ENCODE measurements around the gene MARCO. TPM values are rescaled to one million over a fixed set of nuclear protein-coding genes. Genes with fewer than 3 reads are reported as not detected.

MARCO gene
- polyA plus RNA-seq, 3 donors = 12.7 to 43.7 (median 37.7) TPM

- 100% methylated on average over 1 of the region's 2 CpGs for WGBS (ENCODE audit: insufficient coverage)
- Histone ChIP-seq H3K4me3 (replicated peaks in 1 of 3; ENCODE audit: low read depth in 2 of 3, low read length in 3 of 3) (no peak overlapping the region), H3K27ac (ENCODE audit: low read depth in 1 of 2, low read length in 2 of 2) (no peak overlapping the region), H4K20me1 (ENCODE audit: insufficient read depth, low read length) (no peaks in the 10 kb centered on the region), H3K9me3 (replicated peaks in 1 of 2; ENCODE audit: control insufficient read depth in 1 of 2, insufficient read depth in 1 of 2, low read length in 2 of 2) (peaks cover 9 to 15% of the 10 kb centered on the region in 2 donors), H3K4me1 (ENCODE audit: control insufficient read depth in 1 of 2, insufficient read depth in 2 of 2, low read length in 2 of 2) (peaks cover 24 to 35% of the 10 kb centered on the region in 2 donors), H3K79me2 (ENCODE audit: insufficient read depth, low read length) (no peaks in the 10 kb centered on the region), H3K27me3 (ENCODE audit: control insufficient read depth in 2 of 2, insufficient read depth in 2 of 2, low read length in 2 of 2) (no peaks in the 10 kb centered on the region), H3K4me2 (replicated peaks; ENCODE audit: extremely low read depth, low read length, poor library complexity, severe bottlenecking) (no peak overlapping the region), H3K36me3 (replicated peaks in 1 of 2; ENCODE audit: control insufficient read depth in 1 of 2, insufficient read depth in 2 of 2, low read length in 2 of 2) (peaks cover 0 to 7% of the 10 kb centered on the region in 2 donors), H3K9ac (ENCODE audit: insufficient read depth, low read length, poor library complexity, severe bottlenecking) (no peak overlapping the region), H2AFZ (ENCODE audit: insufficient read depth, low read depth, low read length, poor library complexity, severe bottlenecking) (no peak overlapping the region)
- peak overlapping the region in 3 of 7 donors; percentile 30 to 77 (median 30) for H3K27ac Mint-ChIP-seq
- peaks cover 49 to 53% of the 10 kb centered on the region in 2 donors for H3K36me3 Mint-ChIP-seq
- H3K27me3 Mint-ChIP-seq (ENCODE audit: low read depth in 3 of 3) = peaks cover 8 to 18% (median 15%) of the 10 kb centered on the region in 3 donors
- H3K4me1 Mint-ChIP-seq = peaks cover 54% of the 10 kb centered on the region
- TF ChIP-seq, protein P1, sequence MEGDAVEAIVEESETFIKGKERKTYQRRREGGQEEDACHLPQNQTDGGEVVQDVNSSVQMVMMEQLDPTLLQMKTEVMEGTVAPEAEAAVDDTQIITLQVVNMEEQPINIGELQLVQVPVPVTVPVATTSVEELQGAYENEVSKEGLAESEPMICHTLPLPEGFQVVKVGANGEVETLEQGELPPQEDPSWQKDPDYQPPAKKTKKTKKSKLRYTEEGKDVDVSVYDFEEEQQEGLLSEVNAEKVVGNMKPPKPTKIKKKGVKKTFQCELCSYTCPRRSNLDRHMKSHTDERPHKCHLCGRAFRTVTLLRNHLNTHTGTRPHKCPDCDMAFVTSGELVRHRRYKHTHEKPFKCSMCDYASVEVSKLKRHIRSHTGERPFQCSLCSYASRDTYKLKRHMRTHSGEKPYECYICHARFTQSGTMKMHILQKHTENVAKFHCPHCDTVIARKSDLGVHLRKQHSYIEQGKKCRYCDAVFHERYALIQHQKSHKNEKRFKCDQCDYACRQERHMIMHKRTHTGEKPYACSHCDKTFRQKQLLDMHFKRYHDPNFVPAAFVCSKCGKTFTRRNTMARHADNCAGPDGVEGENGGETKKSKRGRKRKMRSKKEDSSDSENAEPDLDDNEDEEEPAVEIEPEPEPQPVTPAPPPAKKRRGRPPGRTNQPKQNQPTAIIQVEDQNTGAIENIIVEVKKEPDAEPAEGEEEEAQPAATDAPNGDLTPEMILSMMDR (IDR thresholded peaks at IDR 0.05) = no peak
- H3K4me3 Mint-ChIP-seq = no peak overlapping the region
- no peak for DNase-seq
- peaks cover 13 to 20% (median 14%) of the 10 kb centered on the region in 7 donors for H3K9me3 Mint-ChIP-seq
- intact Hi-C loops (cut with micrococcal nuclease) = loop anchor here in 1 of 2 donors (10.0 kb wide), 1 partner anchor 96 kb away; no protein-coding TSS in a partner anchor
Measured at GRCh38 chr2:118980573-118980972, 38.6 kb downstream of the MARCO start.

- Mint-ChIP-seq H3K9me3 (peaks cover 6 to 15% (median 8%) of the 10 kb centered on the region in 7 donors), H3K4me3 (no peak overlapping the region), H3K36me3 (peaks cover 39 to 45% of the 10 kb centered on the region in 2 donors), H3K4me1 (peaks cover 56% of the 10 kb centered on the region), H3K27ac (no peak overlapping the region), H3K27me3 (ENCODE audit: low read depth in 3 of 3) (peaks cover 8 to 18% (median 15%) of the 10 kb centered on the region in 3 donors)
- peaks cover 5 to 7% of the 10 kb centered on the region in 2 donors for H3K9me3 ChIP-seq (replicated peaks in 1 of 2; ENCODE audit: control insufficient read depth in 1 of 2, insufficient read depth in 1 of 2, low read length in 2 of 2)
- TF ChIP-seq, protein P1 (IDR thresholded peaks at IDR 0.05) = no peak
- H4K20me1 ChIP-seq (ENCODE audit: insufficient read depth, low read length) = no peaks in the 10 kb centered on the region
- H2AFZ ChIP-seq (ENCODE audit: insufficient read depth, low read depth, low read length, poor library complexity, severe bottlenecking) = no peak overlapping the region
- H3K36me3 ChIP-seq (replicated peaks in 1 of 2; ENCODE audit: control insufficient read depth in 1 of 2, insufficient read depth in 2 of 2, low read length in 2 of 2) = peaks cover 0 to 5% of the 10 kb centered on the region in 2 donors
- no peak overlapping the region for H3K4me2 ChIP-seq (replicated peaks; ENCODE audit: extremely low read depth, low read length, poor library complexity, severe bottlenecking)
- 100% methylated on average over 1 of the region's 2 CpGs for WGBS (ENCODE audit: insufficient coverage)
- peaks cover 32 to 37% of the 10 kb centered on the region in 2 donors for H3K4me1 ChIP-seq (ENCODE audit: control insufficient read depth in 1 of 2, insufficient read depth in 2 of 2, low read length in 2 of 2)
- H3K4me3 ChIP-seq (replicated peaks in 1 of 3; ENCODE audit: low read depth in 2 of 3, low read length in 3 of 3) = no peak overlapping the region
- H3K9ac ChIP-seq (ENCODE audit: insufficient read depth, low read length, poor library complexity, severe bottlenecking) = no peak overlapping the region
- no peak overlapping the region for H3K27ac ChIP-seq (ENCODE audit: low read depth in 1 of 2, low read length in 2 of 2)
- intact Hi-C loops (cut with micrococcal nuclease) = loop anchor here in 1 of 2 donors (10.0 kb wide), 1 partner anchor 97 kb away; no protein-coding TSS in a partner anchor
- no peaks in the 10 kb centered on the region for H3K79me2 ChIP-seq (ENCODE audit: insufficient read depth, low read length)
- no peaks in the 10 kb centered on the region for H3K27me3 ChIP-seq (ENCODE audit: control insufficient read depth in 2 of 2, insufficient read depth in 2 of 2, low read length in 2 of 2)
- no peak for DNase-seq
Measured at GRCh38 chr2:118981632-118982031, 39.6 kb downstream of the MARCO start.

Measured in CD14-positive monocyte (primary cell).